ENCODE results near the gene LRBA. TPM values are rescaled to one million over a fixed set of nuclear protein-coding genes. Genes with fewer than 3 reads are reported as not detected.

Gene LRBA
- total RNA-seq, 3 donors from 2014 or later (not counting 1 experiment from before 2014, with no cell fraction given), result 72.1 to 87.6 (median 83.1) TPM

DNA sequence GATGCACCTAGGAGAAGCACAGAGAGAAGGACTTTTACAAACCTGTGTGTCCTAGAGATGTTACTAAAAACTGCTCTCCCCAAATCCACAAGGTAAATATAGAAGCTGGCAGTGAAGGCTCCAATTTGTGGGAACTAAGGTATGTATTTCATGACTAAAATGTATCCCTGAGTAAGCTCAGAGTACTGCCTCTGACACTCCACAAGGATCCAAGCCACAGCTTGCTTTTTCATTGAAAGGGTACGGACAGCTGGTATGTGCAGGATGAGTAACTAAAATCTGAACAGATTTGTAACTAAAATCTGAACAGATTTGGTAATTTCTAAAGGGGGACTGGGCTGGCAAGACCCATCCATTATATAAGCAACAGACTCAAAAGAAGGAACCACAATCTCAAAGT lies 749.3 kb downstream of the LRBA start:
- TF ChIP-seq, protein P1, sequence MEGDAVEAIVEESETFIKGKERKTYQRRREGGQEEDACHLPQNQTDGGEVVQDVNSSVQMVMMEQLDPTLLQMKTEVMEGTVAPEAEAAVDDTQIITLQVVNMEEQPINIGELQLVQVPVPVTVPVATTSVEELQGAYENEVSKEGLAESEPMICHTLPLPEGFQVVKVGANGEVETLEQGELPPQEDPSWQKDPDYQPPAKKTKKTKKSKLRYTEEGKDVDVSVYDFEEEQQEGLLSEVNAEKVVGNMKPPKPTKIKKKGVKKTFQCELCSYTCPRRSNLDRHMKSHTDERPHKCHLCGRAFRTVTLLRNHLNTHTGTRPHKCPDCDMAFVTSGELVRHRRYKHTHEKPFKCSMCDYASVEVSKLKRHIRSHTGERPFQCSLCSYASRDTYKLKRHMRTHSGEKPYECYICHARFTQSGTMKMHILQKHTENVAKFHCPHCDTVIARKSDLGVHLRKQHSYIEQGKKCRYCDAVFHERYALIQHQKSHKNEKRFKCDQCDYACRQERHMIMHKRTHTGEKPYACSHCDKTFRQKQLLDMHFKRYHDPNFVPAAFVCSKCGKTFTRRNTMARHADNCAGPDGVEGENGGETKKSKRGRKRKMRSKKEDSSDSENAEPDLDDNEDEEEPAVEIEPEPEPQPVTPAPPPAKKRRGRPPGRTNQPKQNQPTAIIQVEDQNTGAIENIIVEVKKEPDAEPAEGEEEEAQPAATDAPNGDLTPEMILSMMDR (IDR thresholded peaks at IDR 0.05), result no peak
- no peak for DNase-seq
- Mint-ChIP-seq H3K36me3 (peaks cover 17% of the 10 kb centered on the region), H3K4me3 (no peak overlapping the region), H3K4me1 (peaks cover 0 to 16% of the 10 kb centered on the region in 2 donors), H3K9me3 (no peaks in the 10 kb centered on the region), H3K27me3 (ENCODE audit: low read depth in 2 of 2) (no peaks in the 10 kb centered on the region), H3K27ac (no peak overlapping the region)
- Histone ChIP-seq H3K4me3 (ENCODE audit: low read length) (no peak overlapping the region), H3K27me3 (ENCODE audit: control insufficient read depth, insufficient read depth, low read length) (no peaks in the 10 kb centered on the region), H3K36me3 (ENCODE audit: control insufficient read depth, insufficient read depth, low read length) (peaks cover 4% of the 10 kb centered on the region), H3K27ac (ENCODE audit: low read length) (no peak overlapping the region), H3K4me1 (ENCODE audit: control insufficient read depth, insufficient read depth, low read length) (no peaks in the 10 kb centered on the region), H3K9me3 (ENCODE audit: control insufficient read depth, insufficient read depth, low read length) (no peaks in the 10 kb centered on the region)
- intact Hi-C loops (cut with micrococcal nuclease), result no loop called here
- ATAC-seq, result no peak
- whole genome bisulfite sequencing (ENCODE audit: insufficient coverage), result no CpG with 5 or more reads among the region's 1 CpG

DNA sequence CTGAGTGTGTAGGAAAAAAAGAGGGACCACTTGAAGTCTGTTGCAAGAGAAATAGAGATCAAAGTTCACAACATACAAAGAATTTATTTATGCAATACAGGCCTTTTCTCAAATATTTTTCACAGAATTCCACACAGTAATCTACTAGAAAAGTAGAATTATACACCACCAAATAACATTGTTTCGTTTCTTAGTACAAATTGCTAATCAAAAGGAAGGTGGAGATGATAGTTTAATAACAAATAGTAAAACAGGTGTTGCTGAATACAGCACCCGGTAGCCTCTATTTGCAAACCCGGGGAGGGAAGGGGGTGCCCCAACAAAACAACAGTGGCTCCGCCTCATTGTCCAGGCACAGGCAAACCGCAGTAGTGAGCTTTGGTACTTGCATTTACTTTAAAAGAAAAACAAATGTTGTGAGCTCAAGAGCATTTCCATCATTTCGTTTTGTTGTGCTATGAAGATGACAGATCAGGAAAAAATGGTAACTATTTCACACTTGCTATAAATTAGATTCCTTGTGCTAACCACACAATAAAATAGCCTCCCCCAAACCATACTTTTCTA lies 750.4 kb downstream of the LRBA start:
- H3K4me3 Mint-ChIP-seq, result no peak overlapping the region
- H3K36me3 ChIP-seq (ENCODE audit: control insufficient read depth, insufficient read depth, low read length), result peaks cover 4% of the 10 kb centered on the region
- no peak for ATAC-seq
- intact Hi-C loops (cut with micrococcal nuclease), result no loop called here
- peaks cover 0 to 16% of the 10 kb centered on the region in 2 donors for H3K4me1 Mint-ChIP-seq
- no peaks in the 10 kb centered on the region for H3K27me3 Mint-ChIP-seq (ENCODE audit: low read depth in 2 of 2)
- H3K27me3 ChIP-seq (ENCODE audit: control insufficient read depth, insufficient read depth, low read length), result no peaks in the 10 kb centered on the region
- no peak overlapping the region for H3K4me3 ChIP-seq (ENCODE audit: low read length)
- peaks cover 17% of the 10 kb centered on the region for H3K36me3 Mint-ChIP-seq
- DNase-seq, result no peak
- H3K4me1 ChIP-seq (ENCODE audit: control insufficient read depth, insufficient read depth, low read length), result no peaks in the 10 kb centered on the region
- H3K9me3 ChIP-seq (ENCODE audit: control insufficient read depth, insufficient read depth, low read length), result no peaks in the 10 kb centered on the region
- no peak overlapping the region for H3K27ac ChIP-seq (ENCODE audit: low read length)
- no peaks in the 10 kb centered on the region for H3K9me3 Mint-ChIP-seq
- TF ChIP-seq, protein P1 (IDR thresholded peaks at IDR 0.05), result no peak
- no peak overlapping the region for H3K27ac Mint-ChIP-seq
- 96% methylated on average over 4 of the region's 6 CpGs for WGBS (ENCODE audit: insufficient coverage)

DNA sequence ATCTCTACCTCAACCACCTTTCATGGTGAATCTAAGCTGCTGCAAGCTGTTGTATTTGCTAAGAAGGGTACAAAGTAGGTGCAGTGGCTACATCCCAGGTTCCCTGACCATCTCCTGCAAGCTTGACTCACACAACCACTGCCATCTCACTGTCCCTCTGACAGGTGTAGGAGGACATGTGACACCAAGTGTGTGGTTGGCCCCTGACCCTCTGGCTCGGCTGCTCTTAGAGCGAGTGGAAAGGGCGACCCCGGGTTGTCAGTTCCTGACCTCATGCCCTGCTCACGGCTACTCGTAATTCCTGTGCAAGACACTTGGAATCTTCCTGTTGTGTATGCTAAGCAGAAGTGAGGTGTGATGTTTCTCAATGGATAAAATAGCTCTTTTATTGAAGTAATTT lies 752.5 kb downstream of the LRBA start:
- no peak overlapping the region for H3K4me3 Mint-ChIP-seq
- 94% methylated on average over 6 of the region's 6 CpGs for WGBS (ENCODE audit: insufficient coverage)
- H3K27me3 Mint-ChIP-seq (ENCODE audit: low read depth in 2 of 2), result no peaks in the 10 kb centered on the region
- no peak overlapping the region for H3K27ac Mint-ChIP-seq
- H3K27ac ChIP-seq (ENCODE audit: low read length), result no peak overlapping the region
- ATAC-seq (no peak), DNase-seq (no peak)
- peaks cover 7% of the 10 kb centered on the region for H3K36me3 Mint-ChIP-seq
- no peaks in the 10 kb centered on the region for H3K4me1 ChIP-seq (ENCODE audit: control insufficient read depth, insufficient read depth, low read length)
- H3K4me3 ChIP-seq (ENCODE audit: low read length), result no peak overlapping the region
- no peaks in the 10 kb centered on the region for H3K27me3 ChIP-seq (ENCODE audit: control insufficient read depth, insufficient read depth, low read length)
- H3K4me1 Mint-ChIP-seq, result peaks cover 0 to 5% of the 10 kb centered on the region in 2 donors
- peaks cover 4% of the 10 kb centered on the region for H3K36me3 ChIP-seq (ENCODE audit: control insufficient read depth, insufficient read depth, low read length)
- intact Hi-C loops (cut with micrococcal nuclease), result no loop called here
- no peaks in the 10 kb centered on the region for H3K9me3 Mint-ChIP-seq
- TF ChIP-seq, protein P1 (IDR thresholded peaks at IDR 0.05), result no peak
- no peaks in the 10 kb centered on the region for H3K9me3 ChIP-seq (ENCODE audit: control insufficient read depth, insufficient read depth, low read length)

DNA sequence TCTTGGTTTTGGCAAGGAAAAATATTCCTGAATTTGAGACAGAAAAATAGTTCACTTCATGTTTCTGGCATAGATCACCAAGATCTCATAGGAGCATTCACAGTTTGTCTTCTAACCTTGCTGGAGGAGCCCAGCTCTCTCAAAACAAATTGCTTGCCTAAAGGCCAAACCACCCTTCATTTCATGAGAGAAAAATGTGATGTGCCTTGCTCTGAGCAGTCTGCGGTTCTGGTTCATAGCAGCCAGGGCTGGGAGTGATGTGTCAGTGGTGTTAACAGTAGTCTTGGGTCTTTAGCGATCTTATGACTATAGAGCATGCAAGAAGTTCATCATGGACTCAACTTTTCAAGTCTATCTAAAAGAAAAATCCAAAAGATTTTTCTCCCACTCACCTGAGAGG lies 753.5 kb downstream of the LRBA start:
- H3K36me3 Mint-ChIP-seq, result peaks cover 7% of the 10 kb centered on the region
- Histone ChIP-seq H3K27ac (ENCODE audit: low read length) (no peak overlapping the region), H3K4me1 (ENCODE audit: control insufficient read depth, insufficient read depth, low read length) (no peaks in the 10 kb centered on the region), H3K27me3 (ENCODE audit: control insufficient read depth, insufficient read depth, low read length) (no peaks in the 10 kb centered on the region), H3K4me3 (ENCODE audit: low read length) (no peak overlapping the region), H3K36me3 (ENCODE audit: control insufficient read depth, insufficient read depth, low read length) (peaks cover 4% of the 10 kb centered on the region), H3K9me3 (ENCODE audit: control insufficient read depth, insufficient read depth, low read length) (no peaks in the 10 kb centered on the region)
- H3K4me3 Mint-ChIP-seq, result no peak overlapping the region
- no peak for DNase-seq
- no peak for ATAC-seq
- no peak overlapping the region for H3K27ac Mint-ChIP-seq
- no peaks in the 10 kb centered on the region for H3K4me1 Mint-ChIP-seq
- intact Hi-C loops (cut with micrococcal nuclease), result no loop called here
- WGBS (ENCODE audit: insufficient coverage), result 100% methylated on average over 1 of the region's 2 CpGs
- no peaks in the 10 kb centered on the region for H3K27me3 Mint-ChIP-seq (ENCODE audit: low read depth in 2 of 2)
- H3K9me3 Mint-ChIP-seq, result no peaks in the 10 kb centered on the region
- TF ChIP-seq, protein P1 (IDR thresholded peaks at IDR 0.05), result no peak

Measured in natural killer cell (primary cell).